HepG2 (cell line): ENCODE results near the gene TRPC3. TPM values are rescaled to one million over a fixed set of nuclear protein-coding genes. Genes with fewer than 3 reads are reported as not detected.

ENCODE experiments used
- ATAC-seq: fragments of 200-7000 bp; cut with Tn5 transposase; 3 replicates; pipeline ENCODE4 v1.9.1; 2020; ENCODE audit warnings: mild to moderate bottlenecking, moderate library complexity
- BruUV-seq: library from RNA; stranded (reverse); fragments of 400-500 nt; replicated peaks from 2 replicates; lab custom pipeline; 2021; lab: Mats Ljungman, UMichigan
- CTCF ChIA-PET: fragments of 300-600 bp; formaldehyde crosslinking; extraction: SDS; loops from one replicate; lab custom pipeline; 2021; ENCODE audit warnings: low total read pairs, inconsistent platforms, low intra/inter-chr PET ratio; lab: Yijun Ruan, JAX
- POLR2A ChIA-PET: fragments of 350-600 bp; sonication (Branson Sonifier 250); formaldehyde crosslinking; loops from one replicate; lab custom pipeline; 2020; ENCODE audit warnings: antibody characterized with exemption, inconsistent platforms; lab: Yijun Ruan, JAX
- DNase-seq: peaks from one replicate; pipeline ENCODE4 v3.0.0-alpha.2; 2015; ENCODE audit warnings: low spot score
- FAIRE-seq: peaks from 3 replicates; lab custom pipeline; 2011; peaks lifted over from hg19 to GRCh38; lab: Jason Lieb, UNC
- H2AFZ ChIP-seq: one replicate; pipeline ENCODE4 v1.6.1; 2011; ENCODE audit warnings: low read length, inconsistent platforms
- H3K27ac ChIP-seq: fragments of 300-600 bp; 3 replicates; pipeline ENCODE4 v1.8.0; 2011; ENCODE audit warnings: mixed run types, mild to moderate bottlenecking, mixed read lengths, low read length, inconsistent platforms; ENCODE audit not compliant: insufficient read depth; ENCODE audit errors: extremely low read length
- H3K27me3 ChIP-seq, 2 experiments: fragments of 200-600 bp in 1 of 2; 2 replicates in 1 of 2; 3 replicates in 1 of 2; pipeline versions ENCODE4 v1.6.0 to v1.8.0; 2011; ENCODE audit warnings: low read length in 2 of 2, mild to moderate bottlenecking in 2 of 2, moderate library complexity in 2 of 2, inconsistent platforms in 1 of 2; ENCODE audit not compliant: insufficient read depth in 2 of 2, control insufficient read depth in 1 of 2
- H3K36me3 ChIP-seq, 2 experiments: fragments of 200-600 bp in 1 of 2; replicated peaks in 1 of 2; 2 replicates in 1 of 2; 3 replicates in 1 of 2; pipeline versions ENCODE4 v1.5.1 to v1.8.0; 2011; ENCODE audit warnings: low read length in 2 of 2, inconsistent platforms in 1 of 2; ENCODE audit not compliant: insufficient read depth in 2 of 2, control insufficient read depth in 1 of 2
- H3K4me1 ChIP-seq: 2 replicates; pipeline ENCODE4 v1.5.1; 2012; ENCODE audit warnings: low read length, inconsistent platforms; ENCODE audit not compliant: insufficient read depth
- H3K4me2 ChIP-seq: 2 replicates; pipeline ENCODE4 v1.6.0; 2011; ENCODE audit warnings: low read depth, low read length, inconsistent platforms
- H3K4me3 ChIP-seq, 3 experiments: fragments of 200-600 bp in 1 of 3; sonication (generic), shearing (Covaris generic) in 1 of 3; replicated peaks in 1 of 3; 2 replicates each; pipeline ENCODE4 v1.5.1; 2011 to 2016; ENCODE audit warnings: low read length in 3 of 3, inconsistent platforms in 2 of 3, low read depth in 2 of 3, mild to moderate bottlenecking in 2 of 3, control low read depth in 1 of 3, mixed read lengths in 1 of 3; ENCODE audit not compliant: insufficient read depth in 1 of 3
- H3K79me2 ChIP-seq: one replicate; pipeline ENCODE4 v1.6.1; 2011; ENCODE audit warnings: low read length, inconsistent platforms; ENCODE audit not compliant: insufficient read depth
- H3K9ac ChIP-seq: 2 replicates; pipeline ENCODE4 v1.6.0; 2011; ENCODE audit warnings: mild to moderate bottlenecking, low read depth, low read length, inconsistent platforms; ENCODE audit not compliant: insufficient read depth
- H3K9me3 ChIP-seq: 2 replicates; pipeline ENCODE4 v1.5.1; 2012; ENCODE audit warnings: mild to moderate bottlenecking, low read length
- H4K20me1 ChIP-seq: 2 replicates; pipeline ENCODE4 v1.6.0; 2011; ENCODE audit warnings: inconsistent platforms, mild to moderate bottlenecking, low read length, moderate library complexity; ENCODE audit not compliant: insufficient read depth
- AKAP8 ChIP-seq: sonication (generic); formaldehyde crosslinking; IDR thresholded peaks from 2 replicates; pipeline ENCODE4 v1.5.1; 2020; ENCODE audit warnings: mild to moderate bottlenecking, missing genetic modification reagents
- CCDC6 ChIP-seq: sonication (generic); formaldehyde crosslinking; IDR thresholded peaks from 2 replicates; pipeline ENCODE4 v1.8.1; 2022; ENCODE audit warnings: mild to moderate bottlenecking, missing genetic modification reagents, moderate library complexity
- CENPBD1 ChIP-seq: sonication (generic); formaldehyde crosslinking; IDR thresholded peaks from 2 replicates; pipeline ENCODE4 v1.8.0; 2022; ENCODE audit warnings: missing genetic modification reagents, low read depth, mild to moderate bottlenecking, borderline replicate concordance
- FOXC1 ChIP-seq: sonication (generic); formaldehyde crosslinking; IDR thresholded peaks from 2 replicates; pipeline ENCODE4 v1.8.0; 2022; ENCODE audit warnings: mild to moderate bottlenecking, missing genetic modification reagents, borderline replicate concordance
- NFYC ChIP-seq: IDR thresholded peaks from 2 replicates; pipeline ENCODE4 v1.6.1; 2016; ENCODE audit warnings: missing genetic modification reagents, missing compliant biosample characterization
- RAD51 ChIP-seq: fragments of 450-650 bp; IDR thresholded peaks from 2 replicates; pipeline ENCODE4 v1.6.1; 2016; ENCODE audit warnings: borderline replicate concordance
- RFX1 ChIP-seq: fragments of 450-650 bp; IDR thresholded peaks from 2 replicates; pipeline ENCODE4 v1.6.1; 2017
- SOX6 ChIP-seq, 2 experiments: fragments of 450-650 bp in 1 of 2; sonication (generic) in 1 of 2; formaldehyde crosslinking in 1 of 2; IDR thresholded peaks; 2 replicates each; pipeline versions ENCODE4 v1.4.0 to v1.6.1; 2017 to 2020; ENCODE audit warnings: antibody characterized with exemption in 1 of 2, mild to moderate bottlenecking in 1 of 2, missing genetic modification reagents in 1 of 2
- SPEN ChIP-seq: sonication (generic); formaldehyde crosslinking; IDR thresholded peaks from 2 replicates; pipeline ENCODE4 v1.5.1; 2020; ENCODE audit warnings: low read depth, mild to moderate bottlenecking, missing genetic modification reagents
- ZBTB21 ChIP-seq: sonication (generic); formaldehyde crosslinking; IDR thresholded peaks from 2 replicates; pipeline ENCODE4 v1.4.0; 2020; ENCODE audit warnings: missing genetic modification reagents
- ZFAT ChIP-seq: sonication (generic); formaldehyde crosslinking; conservative IDR thresholded peaks from 2 replicates; pipeline ENCODE4 v1.8.1; 2023; ENCODE audit warnings: missing genetic modification reagents, inconsistent platforms
- ZKSCAN8 ChIP-seq: IDR thresholded peaks from 2 replicates; pipeline ENCODE4 v1.6.1; 2016; ENCODE audit warnings: borderline replicate concordance, missing genetic modification reagents, missing compliant biosample characterization
- ZNF335 ChIP-seq: sonication (generic); formaldehyde crosslinking; IDR thresholded peaks from 2 replicates; pipeline ENCODE4 v1.4.0; 2020; ENCODE audit warnings: missing genetic modification reagents
- ZNF431 ChIP-seq: sonication (generic); formaldehyde crosslinking; IDR thresholded peaks from 2 replicates; pipeline ENCODE4 v1.9.0; 2022; ENCODE audit warnings: missing genetic modification reagents, low read depth, mild to moderate bottlenecking, borderline replicate concordance
- ZNF432 ChIP-seq: sonication (generic); formaldehyde crosslinking; IDR thresholded peaks from 2 replicates; pipeline ENCODE4 v1.5.0; 2020; ENCODE audit warnings: missing genetic modification reagents, mild to moderate bottlenecking, borderline replicate concordance
- ZNF513 ChIP-seq: sonication (generic); formaldehyde crosslinking; conservative IDR thresholded peaks from 2 replicates; pipeline ENCODE4 v1.5.0; 2020; ENCODE audit warnings: missing genetic modification reagents
- ZNF772 ChIP-seq: sonication (generic); formaldehyde crosslinking; IDR thresholded peaks from 2 replicates; pipeline ENCODE4 v1.5.0; 2020; ENCODE audit warnings: mild to moderate bottlenecking, missing genetic modification reagents
- ZNF788 ChIP-seq: sonication (generic); formaldehyde crosslinking; IDR thresholded peaks from 2 replicates; pipeline ENCODE4 v1.5.0; 2020; ENCODE audit warnings: mild to moderate bottlenecking, missing genetic modification reagents, borderline replicate concordance
- WGBS: methylation state at CpG from one replicate; pipeline ENCODE4 v1.1.6; 2017; ENCODE audit warnings: low lambda C conversion rate; 5-methylcytosine and 5-hydroxymethylcytosine counted together
- in situ Hi-C: cut with HindIII; loops from 2 replicates; pipeline ENCODE4 v1.10.0; 2017; ENCODE audit warnings: low pct_unique_long_range_greater_than_20kb; ENCODE audit not compliant: extremely low pct_ligation_motif_present
- intact Hi-C: fragments of 100-400 bp; cut with micrococcal nuclease; formaldehyde crosslinking; loops from one replicate; pipeline ENCODE4 v1.10.0; 2022; ENCODE audit not compliant: unreplicated experiment
- polyA plus RNA-seq, 8 experiments: library from polyadenylated mRNA; depleted of rRNA in 3 of 8; stranded (reverse) in 7 of 8; unstranded in 1 of 8; fragments of >200 nt; fragmentation: Illumina TruSeq in 4 of 8; extraction: Trizol in 4 of 8; gene quantifications; 2 replicates each; pipeline versions ENCODE4 v1.2.1 to v1.2.3, GENCODE V29; 2011 to 2016; ENCODE audit warnings: low read depth in 4 of 8, missing spikeins in 1 of 8, mixed read lengths in 1 of 8; ENCODE audit not compliant: insufficient read depth in 1 of 8
- total RNA-seq, 5 experiments: library from RNA; depleted of rRNA; stranded (reverse); fragments of >200 nt; fragmentation: Illumina TruSeq; extraction: Trizol; gene quantifications; 2 replicates each; pipeline ENCODE4 v1.2.3, GENCODE V29; 2016; ENCODE audit warnings: low read depth in 1 of 5

TRPC3 gene
- total and polyA plus RNA-seq, 2 of the 13 experiments (the other 11 are each of a cell fraction or from before 2014, with no cell fraction given): not detected

GRCh38 chr4:121977251-121978171 is 25.7 kb upstream of the TRPC3 start (continued):
- TF ChIP-seq ZNF513 (CRISPR knock-in tag): no peak
- no peak for TF ChIP-seq RFX1

DNA sequence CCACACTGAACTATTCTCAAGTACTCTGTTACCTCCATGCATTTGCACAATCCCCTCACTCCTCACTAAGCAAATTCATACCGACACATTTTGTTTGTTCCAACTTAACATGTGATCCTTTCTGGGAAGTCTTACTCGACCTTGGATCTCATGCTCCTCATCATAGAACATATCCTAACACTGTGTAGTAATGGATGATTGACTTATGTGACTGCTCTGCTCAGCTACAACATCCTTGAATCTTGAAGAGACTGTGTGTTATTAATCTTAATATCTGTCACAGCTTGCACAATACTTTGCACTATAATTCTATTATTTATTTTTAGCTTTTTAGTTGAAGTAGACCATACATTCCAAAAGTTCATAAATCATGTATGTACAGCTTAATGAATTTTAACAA is 23.9 kb upstream of the TRPC3 start:
- H2AFZ ChIP-seq: no peak overlapping the region
- 0% methylated on average over 2 of the region's 2 CpGs for WGBS
- intact Hi-C loops: no loop called here
- H3K27ac ChIP-seq: no peak overlapping the region
- no peak overlapping the region for H3K4me3 ChIP-seq
- no peaks in the 10 kb centered on the region for H3K79me2 ChIP-seq
- in situ Hi-C loops: no loop called here
- no peak overlapping the region for H3K4me2 ChIP-seq
- DNase-seq (no peak), ATAC-seq (no peak), FAIRE-seq (no peak)
- no peaks in the 10 kb centered on the region for H4K20me1 ChIP-seq
- CTCF ChIA-PET: no interaction called here
- peaks cover 0 to 6% of the 10 kb centered on the region in 2 experiments; a peak in 1 of 5 replicates for H3K27me3 ChIP-seq
- H3K4me1 ChIP-seq: no peaks in the 10 kb centered on the region
- no TSS peak for BruUV-seq
- no peaks in the 10 kb centered on the region for H3K36me3 ChIP-seq
- POLR2A ChIA-PET: no interaction called here
- TF ChIP-seq ZFAT (no peak), ZNF431 (CRISPR knock-in tag) (no peak), SOX6 (IDR thresholded peaks at IDR 0.05) (no peak), SOX6 (CRISPR knock-in tag; IDR thresholded peaks at IDR 0.05) (no peak), ZBTB21 (CRISPR knock-in tag) (no peak), NFYC (CRISPR knock-in tag) (no peak), CCDC6 (no peak), ZKSCAN8 (CRISPR knock-in tag) (no peak), AKAP8 (CRISPR knock-in tag) (no peak), SPEN (no peak), ZNF335 (CRISPR knock-in tag) (no peak), ZNF788 (no peak), CENPBD1 (no peak), ZNF432 (CRISPR knock-in tag) (no peak), RAD51 (no peak), FOXC1 (no peak), ZNF772 (CRISPR knock-in tag) (no peak)
- no peaks in the 10 kb centered on the region for H3K9me3 ChIP-seq
- H3K9ac ChIP-seq: no peak overlapping the region
